Skeletal muscle tissue (tissue), 4 donors: ENCODE data around the gene POLE4. TPM values are rescaled to one million over a fixed set of nuclear protein-coding genes. Genes with fewer than 3 reads are reported as not detected.

Experiments used
- H3K27ac ChIP-seq: one replicate; pipeline ENCODE4 v1.7.0; 2013; ENCODE audit warnings: mild to moderate bottlenecking, low read depth, low read length, inconsistent platforms
- H3K27me3 ChIP-seq, 3 donors: one replicate each; pipeline ENCODE4 v1.7.0; 2013; ENCODE audit warnings: low read length in 3 of 3; ENCODE audit not compliant: control insufficient read depth in 3 of 3, insufficient read depth in 3 of 3
- H3K36me3 ChIP-seq, 3 donors: one replicate each; pipeline ENCODE4 v1.7.0; 2013; ENCODE audit warnings: low read length in 3 of 3; ENCODE audit not compliant: control insufficient read depth in 3 of 3, insufficient read depth in 3 of 3
- H3K4me1 ChIP-seq, 3 donors: one replicate each; pipeline ENCODE4 v1.7.0; 2013; ENCODE audit warnings: low read length in 3 of 3, mild to moderate bottlenecking in 3 of 3; ENCODE audit not compliant: control insufficient read depth in 3 of 3, insufficient read depth in 3 of 3
- H3K4me3 ChIP-seq, 3 donors: one replicate each; pipeline ENCODE4 v1.7.0; 2013; ENCODE audit warnings: low read length in 3 of 3
- H3K9ac ChIP-seq, 3 donors: one replicate each; pipeline ENCODE4 v1.7.0; 2013; ENCODE audit warnings: low read length in 3 of 3, mild to moderate bottlenecking in 3 of 3, moderate library complexity in 2 of 3, low read depth in 1 of 3
- H3K9me3 ChIP-seq, 3 donors: one replicate each; pipeline ENCODE4 v1.7.0; 2013; ENCODE audit warnings: low read length in 3 of 3; ENCODE audit not compliant: control insufficient read depth in 3 of 3
- total RNA-seq: library from RNA; depleted of rRNA; stranded (reverse); fragments of >200 nt; gene quantifications from one replicate; pipeline ENCODE4 v1.2.3, GENCODE V29; 2014
- donor health status: Osteomylitis.

The POLE4 gene
- total RNA-seq, 1 donor from 2014 or later, result 33.9 TPM

DNA sequence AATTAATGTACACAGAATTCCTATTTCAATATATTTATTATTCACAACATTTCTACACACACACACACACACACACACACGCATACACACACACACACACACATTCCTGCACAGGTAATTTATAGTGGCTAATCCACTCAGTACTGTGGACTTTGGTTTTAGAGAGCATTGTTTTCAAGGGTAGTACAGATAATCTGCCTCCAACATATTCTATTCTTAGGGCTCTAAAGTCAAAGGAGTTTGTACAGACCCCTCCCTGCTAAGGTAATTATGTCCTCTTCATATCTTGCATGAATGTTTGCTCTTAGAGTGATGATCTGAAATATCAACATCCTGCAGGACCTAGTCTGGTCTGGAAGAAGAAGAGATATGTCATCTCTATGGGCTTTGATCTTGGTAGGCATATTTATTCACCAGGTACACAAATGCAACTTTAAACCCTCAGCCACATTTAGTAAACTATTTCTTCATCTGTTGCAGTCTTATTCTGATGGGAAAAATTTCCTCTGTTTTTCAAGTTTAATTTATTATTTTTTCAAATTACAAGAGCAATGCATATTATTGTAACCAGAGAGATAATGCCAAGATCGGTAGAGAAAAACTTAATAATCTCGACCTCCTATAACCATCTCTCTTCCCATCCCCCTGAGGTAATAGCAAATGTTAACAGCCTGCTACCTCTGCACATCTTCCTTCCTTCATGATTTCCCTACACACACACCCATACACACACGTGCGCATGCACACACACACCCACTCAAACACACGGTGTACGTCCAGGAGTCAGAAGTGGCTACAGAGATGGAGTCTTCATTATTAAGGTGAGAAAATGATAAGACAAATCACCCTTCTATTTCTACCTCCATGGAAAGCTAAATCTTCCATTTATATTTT, 18.3 kb upstream of the POLE4 start:
- H3K9ac ChIP-seq, result no peak overlapping the region
- H3K4me3 ChIP-seq, result no peak overlapping the region
- H3K36me3 ChIP-seq, result no peaks in the 10 kb centered on the region
- no peaks in the 10 kb centered on the region for H3K27me3 ChIP-seq
- no peaks in the 10 kb centered on the region for H3K9me3 ChIP-seq
- H3K4me1 ChIP-seq, result no peaks in the 10 kb centered on the region
- no peak overlapping the region for H3K27ac ChIP-seq

DNA sequence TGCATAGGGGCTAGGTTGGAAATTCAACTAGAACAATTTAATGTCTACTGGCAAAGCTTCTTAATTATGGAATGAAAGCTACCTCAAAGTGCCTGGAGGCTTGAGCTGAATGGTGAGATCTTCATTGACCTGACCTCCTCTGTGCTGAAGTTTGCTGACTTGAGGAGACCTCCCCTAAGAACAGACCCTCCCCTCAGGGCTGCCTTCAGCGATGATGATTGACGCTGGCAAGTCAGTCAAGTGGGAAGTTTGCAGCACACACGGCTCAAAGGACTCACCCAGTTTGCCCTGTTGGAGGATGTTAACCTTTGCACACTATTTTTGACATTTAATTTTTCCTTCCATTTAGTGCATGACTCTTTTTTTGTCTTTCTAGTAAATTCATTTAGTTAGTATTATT, 17.2 kb upstream of the POLE4 start:
- no peaks in the 10 kb centered on the region for H3K27me3 ChIP-seq
- no peaks in the 10 kb centered on the region for H3K36me3 ChIP-seq
- no peak overlapping the region for H3K27ac ChIP-seq
- no peak overlapping the region for H3K4me3 ChIP-seq
- no peak overlapping the region for H3K9ac ChIP-seq
- no peaks in the 10 kb centered on the region for H3K9me3 ChIP-seq
- H3K4me1 ChIP-seq, result no peaks in the 10 kb centered on the region

DNA sequence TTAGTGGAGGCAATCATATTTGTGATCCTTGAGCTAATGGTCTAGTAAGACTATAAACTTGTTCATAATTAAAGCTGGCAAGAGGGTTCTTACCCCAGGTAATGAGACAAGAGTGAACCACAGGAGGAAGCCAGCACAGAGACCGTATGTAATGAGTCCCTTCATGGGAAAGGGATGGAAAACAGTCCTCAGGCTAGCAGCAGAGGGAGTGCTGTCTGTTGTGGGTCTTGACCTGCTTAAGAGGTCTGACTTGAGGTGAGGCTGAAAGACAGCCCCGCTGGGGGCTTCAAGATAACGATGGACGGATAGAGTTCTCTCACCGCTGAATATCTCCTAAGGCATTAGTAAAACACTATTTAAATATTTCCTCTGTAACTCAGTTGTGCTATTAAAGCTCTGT, 16.2 kb upstream of the POLE4 start:
- Histone ChIP-seq H3K4me3 (no peak overlapping the region), H3K9me3 (no peaks in the 10 kb centered on the region), H3K36me3 (no peaks in the 10 kb centered on the region), H3K9ac (no peak overlapping the region), H3K4me1 (no peaks in the 10 kb centered on the region), H3K27ac (no peak overlapping the region), H3K27me3 (peaks cover 0 to under 1% (median 0%) of the 10 kb centered on the region in 3 donors)

GRCh38 chr2:74944987-74945787, 13.3 kb upstream of the POLE4 start:
- Histone ChIP-seq H3K36me3 (no peaks in the 10 kb centered on the region), H3K4me3 (no peak overlapping the region), H3K4me1 (no peaks in the 10 kb centered on the region), H3K27ac (no peak overlapping the region), H3K27me3 (peaks cover 0 to 5% (median 0%) of the 10 kb centered on the region in 3 donors), H3K9ac (no peak overlapping the region), H3K9me3 (no peaks in the 10 kb centered on the region)

- H3K27me3 ChIP-seq, result peaks cover 0 to 5% (median 0%) of the 10 kb centered on the region in 3 donors
These were observed 12.6 kb upstream of the POLE4 start for GRCh38 chr2:74945788-74946331.

GRCh38 chr2:74947703-74948102, 10.7 kb upstream of the POLE4 start:
- H3K27ac ChIP-seq, result no peak overlapping the region
- no peak overlapping the region for H3K4me3 ChIP-seq
- H3K27me3 ChIP-seq, result peaks cover 0 to 5% (median 0%) of the 10 kb centered on the region in 3 donors
- H3K36me3 ChIP-seq, result no peaks in the 10 kb centered on the region
- H3K9me3 ChIP-seq, result no peaks in the 10 kb centered on the region
- no peak overlapping the region for H3K9ac ChIP-seq
- no peaks in the 10 kb centered on the region for H3K4me1 ChIP-seq

More at GRCh38 chr2:74945788-74946331, 12.6 kb upstream of the POLE4 start:
- H3K9ac ChIP-seq, result no peak overlapping the region
- H3K4me1 ChIP-seq, result no peaks in the 10 kb centered on the region
- no peaks in the 10 kb centered on the region for H3K9me3 ChIP-seq
- H3K27ac ChIP-seq, result no peak overlapping the region
- no peaks in the 10 kb centered on the region for H3K36me3 ChIP-seq
- no peak overlapping the region for H3K4me3 ChIP-seq

DNA sequence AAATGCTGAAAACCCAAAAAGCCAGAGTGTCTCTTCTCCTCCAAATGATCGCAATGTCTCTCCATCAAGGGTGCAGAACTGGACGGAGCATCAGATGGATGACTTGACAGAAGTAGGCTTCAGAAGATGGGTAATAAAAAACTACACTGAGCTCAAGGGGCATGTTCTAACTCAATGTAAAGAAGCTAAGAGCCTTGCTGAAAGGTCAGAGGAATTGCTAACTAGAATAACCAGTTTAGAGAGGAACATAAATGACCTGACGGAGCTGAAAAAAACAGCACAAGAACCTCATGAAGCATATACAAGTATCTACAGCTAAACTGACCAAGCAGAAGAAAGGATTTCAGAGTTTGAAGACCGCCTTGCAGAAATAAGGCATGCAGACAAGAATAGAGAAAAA, 9.7 kb upstream of the POLE4 start:
- Histone ChIP-seq H3K4me1 (no peaks in the 10 kb centered on the region), H3K27ac (no peak overlapping the region), H3K36me3 (no peaks in the 10 kb centered on the region), H3K27me3 (peaks cover 0 to 5% (median 0%) of the 10 kb centered on the region in 3 donors), H3K9me3 (no peaks in the 10 kb centered on the region), H3K4me3 (no peak overlapping the region), H3K9ac (no peak overlapping the region)

GRCh38 chr2:74951211-74951754, 7.2 kb upstream of the POLE4 start:
- H3K9me3 ChIP-seq, result no peaks in the 10 kb centered on the region
- no peaks in the 10 kb centered on the region for H3K36me3 ChIP-seq
- no peaks in the 10 kb centered on the region for H3K4me1 ChIP-seq
- no peak overlapping the region for H3K4me3 ChIP-seq
- H3K9ac ChIP-seq, result no peak overlapping the region
- no peak overlapping the region for H3K27ac ChIP-seq
- H3K27me3 ChIP-seq, result peaks cover 0 to 5% (median 0%) of the 10 kb centered on the region in 3 donors

GRCh38 chr2:74952575-74952974, 5.9 kb upstream of the POLE4 start:
- Histone ChIP-seq H3K4me1 (no peaks in the 10 kb centered on the region), H3K9ac (no peak overlapping the region), H3K27ac (no peak overlapping the region), H3K36me3 (no peaks in the 10 kb centered on the region), H3K27me3 (peaks cover 0 to 2% (median 0%) of the 10 kb centered on the region in 3 donors), H3K9me3 (no peaks in the 10 kb centered on the region), H3K4me3 (no peak overlapping the region)
